Gastrocnemius medialis (tissue), 4 donors: ENCODE measurements around the gene IRS2.

Experiments used
- POLR2A ChIP-seq, 2 donors: fragments of 450-650 bp; IDR thresholded peaks; one replicate each; pipeline ENCODE4 v1.6.1; 2017; ENCODE audit warnings: antibody characterized with exemption in 2 of 2, mild to moderate bottlenecking in 2 of 2, moderate library complexity in 2 of 2
- TF ChIP-seq, protein P1 (sequence below), 5 experiments: fragments of 450-650 bp in 3 of 5; fragments of 200-600 bp in 2 of 5; sonication (generic) in 2 of 5; IDR thresholded peaks in 4 of 5; conservative IDR thresholded peaks in 1 of 5; 1 replicate in 4 of 5; 2 replicates in 1 of 5; pipeline ENCODE4 v1.5.1; 2016 to 2019; ENCODE audit warnings: antibody characterized with exemption in 5 of 5, mild to moderate bottlenecking in 3 of 5, moderate library complexity in 3 of 5

GRCh38 chr13:109785141-109785891, 1.1 kb downstream of the IRS2 start:
- TF ChIP-seq, protein P1, sequence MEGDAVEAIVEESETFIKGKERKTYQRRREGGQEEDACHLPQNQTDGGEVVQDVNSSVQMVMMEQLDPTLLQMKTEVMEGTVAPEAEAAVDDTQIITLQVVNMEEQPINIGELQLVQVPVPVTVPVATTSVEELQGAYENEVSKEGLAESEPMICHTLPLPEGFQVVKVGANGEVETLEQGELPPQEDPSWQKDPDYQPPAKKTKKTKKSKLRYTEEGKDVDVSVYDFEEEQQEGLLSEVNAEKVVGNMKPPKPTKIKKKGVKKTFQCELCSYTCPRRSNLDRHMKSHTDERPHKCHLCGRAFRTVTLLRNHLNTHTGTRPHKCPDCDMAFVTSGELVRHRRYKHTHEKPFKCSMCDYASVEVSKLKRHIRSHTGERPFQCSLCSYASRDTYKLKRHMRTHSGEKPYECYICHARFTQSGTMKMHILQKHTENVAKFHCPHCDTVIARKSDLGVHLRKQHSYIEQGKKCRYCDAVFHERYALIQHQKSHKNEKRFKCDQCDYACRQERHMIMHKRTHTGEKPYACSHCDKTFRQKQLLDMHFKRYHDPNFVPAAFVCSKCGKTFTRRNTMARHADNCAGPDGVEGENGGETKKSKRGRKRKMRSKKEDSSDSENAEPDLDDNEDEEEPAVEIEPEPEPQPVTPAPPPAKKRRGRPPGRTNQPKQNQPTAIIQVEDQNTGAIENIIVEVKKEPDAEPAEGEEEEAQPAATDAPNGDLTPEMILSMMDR (IDR thresholded peaks at IDR 0.05 in 4 of 5, conservative IDR thresholded peaks at IDR 0.05 in 1 of 5) = no peak
- TF ChIP-seq POLR2A (IDR thresholded peaks at IDR 0.05) = no peak
